Epithelial cell of esophagus (primary cell): ENCODE data around the gene IL16.

Source experiments
- DNase-seq: peaks from one replicate; pipeline ENCODE4 v3.0.0; 2010; ENCODE audit warnings: low read depth
- H3K4me3 ChIP-seq: 2 replicates; pipeline ENCODE4 v1.5.1; 2011; ENCODE audit warnings: mild to moderate bottlenecking, low read length, control low read depth
- TF ChIP-seq, protein P1 (sequence below): IDR thresholded peaks from 2 replicates; pipeline ENCODE4 v1.5.1; 2011; ENCODE audit warnings: low read depth, mild to moderate bottlenecking, low read length, control low read depth, inconsistent platforms; ENCODE audit not compliant: insufficient read depth; ENCODE audit errors: missing control alignments

Gene IL16

DNA sequence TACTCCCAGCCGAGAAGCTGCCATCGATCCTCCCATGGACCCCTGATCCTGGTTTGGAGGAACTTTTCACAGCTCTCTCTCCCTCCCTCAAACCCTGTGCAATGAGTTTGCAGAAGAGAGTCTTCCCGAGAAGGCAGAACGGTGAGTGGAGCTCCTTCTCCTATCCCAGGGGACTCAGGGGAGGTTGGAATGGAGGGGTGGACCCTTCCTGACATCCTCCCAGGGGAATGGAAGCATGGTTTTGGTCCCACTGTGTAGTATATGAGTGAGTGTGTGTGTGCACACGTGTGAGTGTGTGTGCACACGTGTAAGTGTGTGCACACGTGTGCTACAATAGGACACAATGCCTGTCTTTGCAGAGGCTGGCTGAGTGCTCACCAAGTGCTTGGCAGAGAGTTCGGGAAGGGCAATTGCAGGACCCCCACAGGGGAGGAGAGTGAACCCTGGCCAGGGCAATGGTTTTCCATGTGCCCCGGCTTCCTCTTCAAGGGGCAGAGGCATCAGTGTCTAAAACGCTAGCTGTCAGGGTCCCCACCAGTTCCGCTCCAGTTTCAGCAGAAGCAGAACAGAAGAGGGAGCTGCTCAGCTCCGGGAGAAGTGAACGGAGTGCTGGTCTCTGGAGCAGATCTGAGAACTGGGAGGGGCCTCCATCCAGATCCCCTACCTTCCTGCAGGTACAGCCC, 13.8 kb upstream of the IL16 start:
- no peak overlapping the region for H3K4me3 ChIP-seq

DNA sequence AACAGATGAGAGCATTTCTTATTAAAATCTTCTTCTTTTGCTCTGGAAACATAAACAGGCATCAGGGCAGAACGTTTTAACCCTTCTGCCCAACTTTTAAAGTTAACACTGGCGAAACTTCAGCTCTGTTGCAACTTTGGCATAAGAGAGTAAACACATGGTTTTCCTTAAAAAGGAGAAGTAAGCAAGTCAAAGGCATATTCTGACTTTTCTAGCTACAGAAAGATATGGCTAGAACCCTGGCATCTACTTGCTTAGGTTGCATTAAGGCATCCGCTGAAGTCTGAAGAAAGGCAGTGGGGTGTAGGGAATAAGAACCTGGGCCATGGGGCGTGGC, 13.3 kb upstream of the IL16 start:
- TF ChIP-seq, protein P1, sequence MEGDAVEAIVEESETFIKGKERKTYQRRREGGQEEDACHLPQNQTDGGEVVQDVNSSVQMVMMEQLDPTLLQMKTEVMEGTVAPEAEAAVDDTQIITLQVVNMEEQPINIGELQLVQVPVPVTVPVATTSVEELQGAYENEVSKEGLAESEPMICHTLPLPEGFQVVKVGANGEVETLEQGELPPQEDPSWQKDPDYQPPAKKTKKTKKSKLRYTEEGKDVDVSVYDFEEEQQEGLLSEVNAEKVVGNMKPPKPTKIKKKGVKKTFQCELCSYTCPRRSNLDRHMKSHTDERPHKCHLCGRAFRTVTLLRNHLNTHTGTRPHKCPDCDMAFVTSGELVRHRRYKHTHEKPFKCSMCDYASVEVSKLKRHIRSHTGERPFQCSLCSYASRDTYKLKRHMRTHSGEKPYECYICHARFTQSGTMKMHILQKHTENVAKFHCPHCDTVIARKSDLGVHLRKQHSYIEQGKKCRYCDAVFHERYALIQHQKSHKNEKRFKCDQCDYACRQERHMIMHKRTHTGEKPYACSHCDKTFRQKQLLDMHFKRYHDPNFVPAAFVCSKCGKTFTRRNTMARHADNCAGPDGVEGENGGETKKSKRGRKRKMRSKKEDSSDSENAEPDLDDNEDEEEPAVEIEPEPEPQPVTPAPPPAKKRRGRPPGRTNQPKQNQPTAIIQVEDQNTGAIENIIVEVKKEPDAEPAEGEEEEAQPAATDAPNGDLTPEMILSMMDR: no peak
- DNase-seq: no peak
- H3K4me3 ChIP-seq: no peak overlapping the region

More for the DNA sequence above, 13.8 kb upstream of the IL16 start:
- TF ChIP-seq, protein P1: no peak
- DNase-seq: no peak

DNA sequence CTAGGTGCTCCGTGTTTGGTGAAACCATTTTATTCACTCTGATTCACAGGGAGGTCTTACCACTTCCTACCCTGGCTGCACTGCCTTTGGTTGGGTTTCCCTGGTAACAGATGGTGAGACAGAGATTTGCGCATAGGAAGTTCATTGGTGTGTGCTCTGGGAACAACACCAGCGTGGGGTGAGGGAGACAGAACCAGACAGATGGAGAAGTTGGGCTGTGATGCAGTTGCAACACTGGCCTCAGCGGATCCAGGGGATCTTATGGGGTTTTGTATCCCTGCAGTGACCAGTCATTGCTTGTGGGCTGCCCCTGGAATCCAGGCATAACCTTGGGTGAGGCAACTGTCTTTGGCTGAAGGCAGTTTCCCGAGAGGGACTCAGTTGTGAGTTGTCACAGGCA, 12.5 kb upstream of the IL16 start:
- TF ChIP-seq, protein P1: no peak
- no peak for DNase-seq
- H3K4me3 ChIP-seq: no peak overlapping the region

DNA sequence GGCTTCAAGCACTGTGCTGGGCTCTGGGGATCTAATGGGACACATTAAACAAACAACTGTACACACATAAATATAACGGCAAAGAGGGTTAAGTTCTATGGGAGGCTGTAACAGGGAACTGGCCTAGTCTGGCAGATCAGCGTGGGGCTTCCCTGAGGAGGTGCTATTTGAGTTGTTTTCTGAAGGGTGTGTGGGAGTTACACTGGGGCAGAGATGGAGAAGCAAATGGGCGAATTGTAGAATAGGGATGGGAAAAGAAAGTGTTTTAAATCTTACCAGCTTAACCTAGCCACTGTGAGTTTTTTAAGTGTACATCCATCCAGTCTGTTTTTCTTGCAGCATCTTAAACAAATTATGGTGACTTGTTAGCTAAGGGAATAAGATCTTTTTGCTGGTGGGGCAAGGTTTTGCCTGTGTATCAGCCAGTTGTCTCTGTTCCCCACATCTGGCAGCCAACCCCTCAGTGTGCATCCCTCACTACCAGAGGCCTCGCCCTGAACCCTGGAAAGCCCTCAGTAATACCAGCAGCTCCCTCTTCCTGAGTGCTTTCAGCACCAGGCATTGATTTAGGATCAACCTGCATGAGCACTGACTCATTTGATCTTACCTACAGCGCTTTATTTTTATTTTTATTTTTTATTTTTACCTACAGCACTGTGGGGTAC, 10.9 kb upstream of the IL16 start:
- TF ChIP-seq, protein P1: no peak
- no peak for DNase-seq
- H3K4me3 ChIP-seq: no peak overlapping the region

DNA sequence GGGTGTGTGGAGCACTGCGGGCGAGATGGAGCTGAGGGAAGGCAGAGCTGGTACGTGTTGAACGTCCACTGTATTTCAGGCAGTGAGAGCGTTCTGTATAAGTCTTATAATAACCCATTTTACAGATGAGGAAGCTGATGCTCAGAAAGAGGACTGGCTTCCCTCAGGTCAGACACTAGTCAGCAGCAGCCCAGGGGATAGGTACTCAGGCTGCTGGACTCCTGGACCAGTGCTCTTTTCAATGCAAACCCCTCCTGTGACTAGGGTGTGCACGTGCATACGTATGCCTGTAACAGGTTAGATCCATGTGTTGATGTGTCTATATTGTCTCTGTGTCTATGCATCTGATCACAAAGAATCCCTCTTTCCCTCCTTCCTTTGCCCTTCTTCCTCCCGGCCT, 8.3 kb upstream of the IL16 start:
- DNase-seq: no peak
- TF ChIP-seq, protein P1: no peak
- H3K4me3 ChIP-seq: no peak overlapping the region

DNA sequence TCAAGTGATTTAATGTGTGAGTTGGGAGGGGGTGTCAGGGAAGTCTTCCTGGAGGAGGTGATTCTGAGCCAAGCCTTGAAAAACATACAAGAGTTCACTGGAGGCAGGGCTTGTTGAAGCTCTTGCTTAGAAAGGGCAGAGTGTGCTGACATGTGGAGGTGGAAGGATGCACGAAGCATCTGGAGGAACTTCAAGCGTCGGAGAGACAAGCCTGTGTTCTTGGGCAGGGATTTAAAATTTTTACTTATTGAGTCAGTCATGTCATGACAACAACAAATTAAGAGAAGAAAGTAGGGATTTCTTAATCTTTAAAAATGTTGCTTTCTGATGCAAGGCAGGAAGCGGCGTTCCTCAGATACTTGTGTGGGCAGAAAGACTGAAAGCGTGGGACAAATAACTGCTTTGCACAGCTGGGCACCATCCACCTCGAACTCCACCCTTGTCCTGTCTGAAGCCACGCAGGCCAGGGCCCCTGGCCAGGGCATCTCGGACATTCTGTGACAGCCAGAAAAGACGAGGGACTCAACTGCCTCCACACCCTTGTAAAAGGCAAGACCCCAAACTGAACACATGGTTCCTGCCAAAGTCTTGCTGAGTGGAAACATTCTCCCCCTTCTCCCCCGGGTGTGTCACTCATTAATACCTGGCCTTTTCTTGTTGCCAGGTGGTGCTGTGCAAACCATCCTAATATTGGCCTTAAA, 6.9 kb upstream of the IL16 start:
- H3K4me3 ChIP-seq: no peak overlapping the region
- peak; percentile 50 for DNase-seq
- TF ChIP-seq, protein P1: no peak
